GM21447 (cell line): Measurements from ENCODE around the gene ATL2.
"Not testable (repeated sequence)": the region's sequence is repeated elsewhere in the genome, so short reads cannot be mapped to it uniquely, and the experiment has no call there.

Source experiments
- ATAC-seq: cut with Tn5 transposase; IDR thresholded peaks from one replicate; pipeline ENCODE4 v1.9.1; 2021; ENCODE audit not compliant: unreplicated experiment

The ATL2 gene

DNA sequence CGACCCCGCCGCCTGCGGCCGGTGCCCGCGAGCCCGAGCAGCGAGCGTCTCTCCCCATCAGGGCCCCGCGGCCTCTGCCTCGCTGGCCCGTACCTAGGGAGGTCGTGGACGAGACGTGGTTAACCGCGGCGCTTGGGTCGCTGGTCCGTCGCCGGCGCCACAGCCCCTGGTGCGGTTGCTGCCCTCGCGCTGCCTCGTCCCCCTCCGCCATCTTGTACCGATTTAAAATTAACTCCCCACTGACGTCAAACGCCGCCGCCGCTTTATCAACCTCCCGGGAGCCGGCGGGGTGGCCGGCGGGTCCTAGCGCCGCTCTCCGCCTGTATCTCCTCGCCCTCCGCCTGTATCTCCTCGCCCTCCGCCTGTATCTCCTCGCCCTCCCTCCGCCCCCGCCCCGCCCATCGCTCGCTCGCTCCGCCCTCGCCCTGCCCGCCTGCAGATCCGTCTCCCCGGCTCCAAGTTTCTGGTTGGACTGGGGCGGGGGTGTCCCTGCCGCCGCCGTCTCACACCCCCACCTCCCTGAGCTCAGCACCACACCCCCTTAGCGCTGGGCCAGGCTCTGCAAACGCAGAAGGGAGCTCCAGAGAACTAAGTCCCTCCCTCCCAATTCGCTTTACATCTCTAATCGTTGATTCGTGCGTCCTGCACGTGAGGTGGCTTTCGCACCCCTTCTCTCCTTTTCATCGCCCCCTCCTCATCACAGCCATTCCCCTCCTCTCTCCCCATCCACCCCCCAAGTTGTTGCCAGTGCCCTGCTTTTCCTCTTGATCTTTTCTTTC is at the start of gene ATL2:
Gene ATL2 (minus strand): TSS at position 224 of the 779 bp plus-strand sequence. CDS start 13 bp downstream, at position 211.
- ATAC-seq: peak; percentile 86

DNA sequence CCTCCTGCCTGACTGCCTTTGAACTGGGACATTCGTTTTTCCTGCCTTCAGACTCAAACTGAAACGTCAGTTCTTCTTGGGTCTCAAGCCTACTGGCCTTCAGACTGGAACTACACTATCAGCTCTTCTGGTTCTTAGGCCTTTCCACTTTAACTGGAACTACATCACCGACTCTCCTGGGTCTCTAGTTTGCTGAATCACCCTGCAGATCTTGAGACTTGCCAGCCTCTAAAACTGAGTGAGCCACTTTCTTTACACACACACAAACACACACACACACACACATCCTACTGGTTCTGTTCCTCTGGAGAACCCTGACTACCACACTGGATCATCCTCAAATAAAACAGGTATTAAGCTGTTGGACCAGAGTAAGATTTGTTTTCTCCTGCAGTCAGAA is 46.7 kb upstream of the ATL2 start:
- no peak for ATAC-seq

GRCh38 chr2:38421274-38422056 is 44.4 kb upstream of the ATL2 start:
- no peak for ATAC-seq

DNA sequence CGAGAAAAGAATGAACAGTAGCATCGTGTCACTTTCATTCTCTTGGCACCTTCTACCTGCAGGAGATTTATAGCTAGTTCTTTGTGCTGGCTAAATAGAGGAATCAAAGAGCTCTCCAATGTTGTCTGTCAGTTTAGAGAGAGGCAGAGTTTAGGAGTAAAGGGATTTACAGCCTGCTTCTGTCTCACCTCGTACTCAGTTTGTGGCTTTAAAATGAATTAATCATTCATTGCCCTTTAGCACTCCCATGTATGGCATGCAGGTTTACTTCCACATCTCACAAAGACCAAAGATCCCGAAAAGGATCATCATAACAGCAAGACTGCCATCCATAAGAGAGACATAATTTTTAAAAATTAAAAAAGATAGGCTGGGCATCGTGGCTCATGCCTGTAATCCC is 42.4 kb upstream of the ATL2 start:
- ATAC-seq: no peak

DNA sequence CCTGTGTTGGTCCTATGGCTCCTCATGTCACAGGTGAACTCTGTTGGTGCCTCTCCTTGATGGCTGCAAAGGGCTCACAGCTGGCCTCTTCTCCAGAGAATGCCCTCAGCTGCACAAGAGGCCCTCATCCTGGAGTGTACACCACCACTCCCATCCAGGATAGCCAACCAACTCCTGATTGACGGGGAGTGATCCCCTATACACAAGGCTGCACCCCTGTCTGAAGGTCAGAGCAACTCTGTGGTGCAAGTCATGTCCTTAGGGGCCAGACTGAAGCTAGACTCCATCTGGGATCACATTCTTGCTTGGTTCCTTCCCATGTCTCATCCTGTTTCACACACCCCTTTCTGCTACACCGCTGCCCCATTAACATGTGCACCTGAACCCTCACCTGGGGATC is 41.7 kb upstream of the ATL2 start:
- no peak for ATAC-seq

GRCh38 chr2:38417745-38418689 is 40.9 kb upstream of the ATL2 start:
- no peak for ATAC-seq

- no peak for ATAC-seq
Measured at GRCh38 chr2:38416296-38417036, 39.4 kb upstream of the ATL2 start.

GRCh38 chr2:38415728-38416291 is 38.7 kb upstream of the ATL2 start:
- no peak for ATAC-seq

DNA sequence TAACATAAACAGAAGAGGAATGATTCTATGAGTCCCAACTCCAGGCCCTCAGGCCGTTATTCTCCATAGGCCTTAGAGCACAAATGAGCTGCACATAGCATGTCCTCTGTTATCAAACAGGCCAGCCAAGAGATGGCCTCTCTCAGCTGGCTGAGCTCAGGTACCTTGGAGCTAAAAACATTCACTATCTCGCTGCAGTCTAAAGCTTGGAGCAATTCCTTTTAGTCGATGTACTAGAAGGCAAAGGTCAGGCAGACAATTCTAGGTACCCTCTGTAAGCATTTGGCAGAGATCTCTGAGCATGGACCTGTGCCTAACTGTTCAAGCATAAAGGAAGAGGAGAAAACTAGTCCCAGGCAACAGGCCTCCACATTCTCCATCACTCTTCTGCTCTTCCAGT is 38.0 kb upstream of the ATL2 start:
- ATAC-seq: no peak

GRCh38 chr2:38412235-38412871 is 35.3 kb upstream of the ATL2 start:
- not testable (repeated sequence) for ATAC-seq

DNA sequence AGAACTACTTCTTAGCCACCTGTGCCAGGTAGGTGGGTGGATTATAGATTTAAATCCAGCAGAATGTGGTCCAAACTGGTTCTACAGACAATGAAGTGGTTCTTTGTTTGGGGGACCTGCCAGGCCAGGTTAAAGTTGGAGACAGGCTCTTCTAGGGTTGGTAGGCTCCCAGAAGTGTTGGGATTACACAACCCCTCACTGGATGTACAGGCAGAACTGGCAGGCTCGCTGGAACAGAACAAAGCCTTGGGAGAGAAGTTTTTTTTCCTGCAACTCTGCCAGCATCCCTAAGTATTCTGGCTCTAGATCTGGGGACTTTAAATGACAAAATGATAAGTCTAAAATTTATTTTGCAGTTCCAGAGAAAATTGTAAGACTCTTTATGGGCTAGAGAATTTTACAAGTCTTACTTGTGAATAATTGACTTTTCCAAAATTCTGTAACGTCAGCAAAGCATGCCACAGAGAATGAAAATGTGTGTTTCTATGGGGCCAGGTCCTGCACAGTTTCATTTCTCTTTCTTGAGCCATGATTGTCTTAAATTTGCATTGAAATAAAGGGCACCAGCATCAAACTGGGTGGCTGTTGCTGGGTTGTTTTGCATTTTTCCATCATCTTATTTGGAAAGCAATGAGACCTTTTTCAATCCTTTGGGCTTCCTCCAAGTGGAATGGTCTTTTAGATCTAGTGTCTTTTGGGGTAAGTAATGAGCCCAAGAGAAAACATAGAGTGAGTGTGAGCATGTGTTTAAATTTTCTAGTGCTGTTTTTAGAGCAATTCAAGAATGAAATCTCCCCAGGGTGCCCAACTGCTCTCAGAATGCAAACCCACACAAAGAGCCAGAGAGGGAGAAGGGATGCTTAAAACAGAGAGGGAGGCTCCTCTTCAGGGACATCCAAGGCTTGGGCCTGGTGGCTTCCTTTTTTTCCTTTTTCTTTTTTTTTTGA is 32.4 kb upstream of the ATL2 start:
- peak; percentile 80 for ATAC-seq

- no peak for ATAC-seq
Measured at GRCh38 chr2:38407111-38407682, 30.1 kb upstream of the ATL2 start.

GRCh38 chr2:38406597-38407110 is 29.6 kb upstream of the ATL2 start:
- no peak for ATAC-seq

DNA sequence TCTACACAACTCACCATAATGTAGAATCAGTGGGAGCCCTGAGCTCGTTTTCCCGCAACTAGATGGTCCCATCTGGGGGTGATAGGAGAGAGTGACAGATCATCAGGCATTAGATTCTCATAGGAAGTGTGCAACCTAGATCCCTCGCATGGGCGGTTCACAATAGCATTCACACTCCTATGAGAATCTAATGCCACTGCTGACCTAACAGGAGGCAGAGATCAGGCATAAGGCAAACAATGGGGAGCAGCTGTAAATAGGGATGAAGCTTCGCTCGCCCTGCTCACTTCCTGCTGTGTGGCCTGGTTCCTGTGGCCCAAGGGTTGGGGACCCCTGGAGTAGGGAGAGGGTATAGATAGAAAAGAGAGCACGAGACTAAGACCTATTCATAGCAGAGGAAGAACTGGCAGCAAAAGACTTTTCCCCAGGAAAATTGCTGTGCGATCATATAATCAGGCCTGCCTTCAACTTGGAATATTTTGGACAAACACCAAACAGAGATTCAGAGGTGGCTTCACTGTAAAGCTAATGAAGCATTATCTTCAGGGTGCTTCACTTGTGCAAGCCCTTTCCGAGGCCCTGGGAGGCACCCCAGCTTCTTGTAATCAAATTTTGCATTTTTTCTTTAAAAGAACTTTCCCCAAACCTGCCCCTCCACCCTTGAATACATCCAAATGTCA is 29.0 kb upstream of the ATL2 start:
- no peak for ATAC-seq

DNA sequence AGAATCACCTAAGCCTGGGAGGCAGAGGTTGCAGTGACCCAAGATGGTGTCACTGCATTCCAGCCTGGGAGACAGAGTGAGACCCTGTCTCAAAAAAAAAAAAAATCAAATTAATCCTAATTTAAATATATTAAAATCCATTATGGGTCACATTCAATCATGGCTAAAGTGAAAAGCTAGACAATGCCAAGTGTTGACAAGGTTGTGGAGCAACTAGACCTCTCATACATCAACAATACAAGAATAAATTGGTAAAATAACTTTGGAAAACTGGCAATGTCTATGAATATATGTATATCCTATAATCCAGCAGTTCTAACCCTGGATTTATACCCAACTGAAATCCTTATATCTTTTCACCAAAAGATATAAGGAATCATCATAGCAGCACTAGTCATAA is 23.4 kb upstream of the ATL2 start:
- no peak for ATAC-seq

GRCh38 chr2:38398739-38399138 is 21.7 kb upstream of the ATL2 start:
- ATAC-seq: no peak

- no peak for ATAC-seq
Measured at GRCh38 chr2:38394903-38395341, 17.8 kb upstream of the ATL2 start.
